Measurements from ENCODE around the gene CHN1. TPM values are rescaled to one million over a fixed set of nuclear protein-coding genes. Genes with fewer than 3 reads are reported as not detected.

The CHN1 gene
- total RNA-seq, 1 donor from 2014 or later = 14.2 TPM

DNA sequence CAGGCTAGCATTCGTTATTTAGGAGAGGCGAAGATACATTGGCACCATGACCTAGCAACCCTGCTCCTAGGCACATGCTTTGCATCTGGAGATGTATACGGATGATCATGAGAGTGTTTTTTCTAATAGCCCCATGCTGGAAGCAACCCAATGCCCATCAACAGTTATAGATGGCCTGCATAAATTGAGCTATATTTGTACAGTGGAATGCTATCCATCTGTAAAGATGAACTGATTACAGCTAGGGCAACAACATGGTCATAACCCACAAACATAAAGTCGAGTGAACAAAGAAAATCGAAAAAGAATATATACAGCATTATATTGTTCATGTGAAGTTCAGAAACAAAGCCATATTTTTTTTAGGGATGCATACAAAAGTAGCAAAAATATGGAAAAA, 220.3 kb downstream of the CHN1 start:
- Histone ChIP-seq H3K4me3 (no peak overlapping the region), H3K36me3 (no peaks in the 10 kb centered on the region), H3K27ac (replicated peaks) (no peak overlapping the region), H3K4me1 (no peaks in the 10 kb centered on the region), H3K27me3 (ENCODE audit: low read depth) (no peaks in the 10 kb centered on the region), H3K9me3 (replicated peaks) (no peaks in the 10 kb centered on the region)
- intact Hi-C loops (cut with micrococcal nuclease) = no loop called here
- TF ChIP-seq CTCF (IDR thresholded peaks at IDR 0.05; ENCODE audit: borderline replicate concordance) = no peak
- DNase-seq = no peak

DNA sequence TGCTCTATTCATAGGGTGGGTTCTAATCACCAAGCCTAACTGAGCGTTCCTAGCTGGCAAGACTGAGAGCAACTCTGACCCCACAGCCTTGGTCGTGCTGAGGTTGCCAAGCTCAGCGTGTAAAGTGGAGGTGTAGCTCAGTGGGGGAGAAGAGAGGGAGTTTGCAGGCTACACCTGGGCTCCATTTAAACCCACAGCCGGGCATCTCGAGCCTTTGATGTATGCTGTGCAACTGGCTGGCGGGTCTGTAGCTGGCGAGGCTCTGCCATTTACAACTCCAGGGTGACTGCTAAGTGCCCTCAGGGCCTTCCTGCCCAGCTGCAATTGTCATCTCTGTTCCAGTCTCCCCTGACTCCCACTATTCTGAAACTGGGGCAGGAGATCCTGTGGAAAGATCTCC, 220.9 kb downstream of the CHN1 start:
- Histone ChIP-seq H3K27me3 (ENCODE audit: low read depth) (no peaks in the 10 kb centered on the region), H3K9me3 (replicated peaks) (no peaks in the 10 kb centered on the region), H3K36me3 (no peaks in the 10 kb centered on the region), H3K4me3 (no peak overlapping the region), H3K27ac (replicated peaks) (no peak overlapping the region), H3K4me1 (no peaks in the 10 kb centered on the region)
- DNase-seq = no peak
- no peak for TF ChIP-seq CTCF (IDR thresholded peaks at IDR 0.05; ENCODE audit: borderline replicate concordance)
- intact Hi-C loops (cut with micrococcal nuclease) = no loop called here

- Histone ChIP-seq H3K9me3 (replicated peaks) (no peaks in the 10 kb centered on the region), H3K27ac (replicated peaks) (no peak overlapping the region), H3K36me3 (no peaks in the 10 kb centered on the region), H3K27me3 (ENCODE audit: low read depth) (no peaks in the 10 kb centered on the region), H3K4me3 (no peak overlapping the region), H3K4me1 (peaks cover 9% of the 10 kb centered on the region)
- TF ChIP-seq CTCF (IDR thresholded peaks at IDR 0.05; ENCODE audit: borderline replicate concordance) = no peak
- intact Hi-C loops (cut with micrococcal nuclease) = no loop called here
- DNase-seq = no peak
Observed at GRCh38 chr2:174781996-174782395, 223.2 kb downstream of the CHN1 start.

GRCh38 chr2:174781298-174781697, 223.9 kb downstream of the CHN1 start:
- Histone ChIP-seq H3K9me3 (replicated peaks) (no peaks in the 10 kb centered on the region), H3K27me3 (ENCODE audit: low read depth) (no peaks in the 10 kb centered on the region), H3K36me3 (no peaks in the 10 kb centered on the region), H3K27ac (replicated peaks) (no peak overlapping the region), H3K4me3 (no peak overlapping the region), H3K4me1 (peaks cover 9% of the 10 kb centered on the region)
- intact Hi-C loops (cut with micrococcal nuclease) = no loop called here
- no peak for TF ChIP-seq CTCF (IDR thresholded peaks at IDR 0.05; ENCODE audit: borderline replicate concordance)
- no peak for DNase-seq

GRCh38 chr2:174780856-174781255, 224.3 kb downstream of the CHN1 start:
- Histone ChIP-seq H3K27me3 (ENCODE audit: low read depth) (no peaks in the 10 kb centered on the region), H3K36me3 (no peaks in the 10 kb centered on the region), H3K27ac (replicated peaks) (no peak overlapping the region), H3K4me1 (peaks cover 9% of the 10 kb centered on the region), H3K4me3 (no peak overlapping the region), H3K9me3 (replicated peaks) (no peaks in the 10 kb centered on the region)
- intact Hi-C loops (cut with micrococcal nuclease) = no loop called here
- TF ChIP-seq CTCF (IDR thresholded peaks at IDR 0.05; ENCODE audit: borderline replicate concordance) = no peak
- no peak for DNase-seq

Measured in left ventricle myocardium inferior (tissue), 1 donor.